GM19372 (cell line): ENCODE data around the gene CTXN3.
"Not testable (repeated sequence)": the region's sequence is repeated elsewhere in the genome, so short reads cannot be mapped to it uniquely, and the experiment has no call there.

Experiments
- ATAC-seq: cut with Tn5 transposase; IDR thresholded peaks from one replicate; pipeline ENCODE4 v1.9.1; 2021; ENCODE audit warnings: mild to moderate bottlenecking, low read depth, moderate library complexity; ENCODE audit not compliant: unreplicated experiment

Gene CTXN3

DNA sequence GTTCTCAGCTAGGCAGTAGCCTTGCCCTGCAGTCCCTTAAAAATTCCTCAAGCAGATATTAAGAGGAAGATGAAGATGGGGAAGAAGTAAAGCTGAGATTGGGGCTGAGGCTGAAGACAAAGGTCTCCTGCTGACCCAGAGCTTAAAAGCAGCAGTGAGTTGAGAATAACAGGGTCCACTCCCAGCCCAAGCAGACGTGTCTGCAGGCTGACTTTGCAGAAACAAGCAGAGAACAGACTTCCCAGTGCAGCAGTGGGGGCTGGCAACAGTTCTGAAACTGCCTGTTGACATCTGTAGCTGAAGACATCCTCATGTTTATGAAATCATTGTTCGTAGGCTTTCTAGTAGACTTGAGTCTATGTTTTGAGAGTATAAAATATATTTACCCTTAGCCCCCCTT is 1.1 kb downstream of the CTXN3 start:
- no peak for ATAC-seq

- ATAC-seq, result no peak
Measured at GRCh38 chr5:127650649-127651048, 1.8 kb downstream of the CTXN3 start.

DNA sequence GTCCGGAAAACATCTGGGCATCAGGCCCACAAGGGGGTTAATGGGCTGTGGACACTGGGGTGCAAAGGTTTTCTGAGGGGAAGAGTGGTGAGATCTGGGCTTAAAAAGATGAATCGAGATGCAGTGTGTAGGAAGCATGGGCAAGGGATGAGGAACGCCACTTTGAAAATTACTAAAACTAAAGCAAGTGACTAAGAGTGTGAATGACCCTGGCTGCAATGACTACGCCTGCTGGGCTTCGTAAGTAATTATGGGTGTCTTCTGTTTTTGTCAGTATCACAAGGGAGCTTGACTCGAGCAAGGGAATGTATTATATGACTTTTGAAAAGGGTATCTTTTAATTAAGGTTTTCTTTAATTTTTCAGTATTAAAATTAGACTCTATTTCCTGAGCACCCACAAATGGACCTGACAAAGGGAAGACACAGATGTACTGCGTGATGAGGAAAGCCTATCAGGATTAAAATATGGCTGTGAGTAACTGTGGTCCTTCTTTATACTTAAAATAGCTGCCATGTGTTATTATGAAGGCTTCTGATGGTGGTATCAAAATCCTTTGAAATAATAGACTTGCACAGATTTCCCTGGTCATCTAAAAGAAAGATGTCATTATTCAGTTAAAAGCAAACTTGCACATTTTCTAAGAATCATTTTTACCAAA is 4.2 kb downstream of the CTXN3 start:
- no peak for ATAC-seq

DNA sequence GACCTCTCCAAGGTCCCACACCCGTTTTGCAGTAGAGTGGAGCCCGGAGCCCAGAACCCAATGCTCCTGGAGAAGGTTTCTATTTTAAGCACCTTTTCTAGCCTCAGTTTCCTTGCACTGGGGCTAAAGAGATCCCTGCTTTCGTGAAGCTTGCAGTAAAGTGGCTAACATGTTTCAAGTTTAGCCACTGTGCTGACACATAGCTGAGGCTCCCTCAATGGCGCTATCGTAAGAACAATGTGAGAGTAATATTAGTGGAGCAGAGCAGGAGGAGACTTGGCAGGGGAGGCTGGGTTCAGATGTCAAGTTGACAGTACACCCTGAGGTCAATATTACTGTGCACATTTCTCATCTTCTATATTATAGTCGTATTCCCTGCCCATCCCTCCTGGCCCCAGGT is 7.9 kb downstream of the CTXN3 start:
- no peak for ATAC-seq

DNA sequence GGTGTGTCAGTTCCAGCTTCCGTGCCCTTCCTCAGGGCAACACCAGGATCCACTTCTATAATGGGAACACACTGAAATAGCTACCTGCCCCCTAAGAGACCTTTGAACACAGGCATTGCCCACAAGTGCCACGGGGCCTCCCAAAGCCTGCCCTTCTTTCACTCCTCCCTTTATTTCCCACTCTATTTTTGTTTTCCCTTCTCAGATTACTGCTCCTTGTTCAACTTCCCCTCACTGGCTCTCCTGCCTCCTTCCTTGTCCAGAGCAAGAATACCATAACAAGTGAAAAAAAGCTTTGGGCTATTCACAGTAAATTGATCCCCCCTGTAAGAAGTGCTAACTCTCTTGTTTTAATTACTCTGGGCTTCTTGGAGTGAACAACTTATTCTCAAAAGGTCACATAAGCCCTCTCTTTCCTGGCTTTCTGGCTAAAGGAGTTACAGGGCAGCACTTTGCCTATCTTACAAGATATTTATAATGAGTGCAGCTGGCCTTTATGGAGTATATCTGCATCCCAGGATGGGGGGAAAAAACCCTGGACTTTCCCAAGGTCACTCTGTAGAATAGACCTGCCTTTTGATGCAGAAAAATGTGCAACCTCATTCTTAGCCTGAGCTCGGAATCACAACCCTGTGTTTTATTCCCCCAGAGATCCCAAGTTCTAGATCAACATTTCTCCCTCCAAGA is 11.3 kb downstream of the CTXN3 start:
- ATAC-seq, result no peak

- ATAC-seq, result no peak
Measured at GRCh38 chr5:127664093-127664492, 15.2 kb downstream of the CTXN3 start.

DNA sequence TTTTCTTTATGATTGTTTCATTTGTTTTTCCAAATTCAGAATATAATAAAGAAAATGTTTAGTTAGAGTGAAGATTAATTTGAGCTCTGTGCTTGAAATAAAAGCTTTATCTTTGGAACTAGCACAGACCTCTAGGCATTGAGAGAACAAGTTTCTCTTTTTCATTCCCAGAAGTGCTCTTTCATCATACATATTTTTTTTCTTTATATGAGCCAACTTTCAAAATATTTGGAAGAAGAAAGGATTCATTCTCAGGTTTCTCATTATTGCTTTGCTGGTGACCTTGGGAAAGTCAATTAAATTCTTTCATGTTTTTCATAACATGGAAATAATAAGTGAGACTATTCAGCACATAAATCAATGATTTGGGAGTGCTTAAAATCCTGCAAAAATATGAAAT is 16.8 kb downstream of the CTXN3 start:
- ATAC-seq, result no peak

GRCh38 chr5:127666043-127666716 is 17.3 kb downstream of the CTXN3 start:
- ATAC-seq, result no peak

GRCh38 chr5:127667926-127668325 is 19.0 kb downstream of the CTXN3 start:
- no peak for ATAC-seq

GRCh38 chr5:127671218-127671617 is 22.3 kb downstream of the CTXN3 start:
- ATAC-seq, result no peak

GRCh38 chr5:127673117-127673800 is 24.4 kb downstream of the CTXN3 start:
- no peak for ATAC-seq

DNA sequence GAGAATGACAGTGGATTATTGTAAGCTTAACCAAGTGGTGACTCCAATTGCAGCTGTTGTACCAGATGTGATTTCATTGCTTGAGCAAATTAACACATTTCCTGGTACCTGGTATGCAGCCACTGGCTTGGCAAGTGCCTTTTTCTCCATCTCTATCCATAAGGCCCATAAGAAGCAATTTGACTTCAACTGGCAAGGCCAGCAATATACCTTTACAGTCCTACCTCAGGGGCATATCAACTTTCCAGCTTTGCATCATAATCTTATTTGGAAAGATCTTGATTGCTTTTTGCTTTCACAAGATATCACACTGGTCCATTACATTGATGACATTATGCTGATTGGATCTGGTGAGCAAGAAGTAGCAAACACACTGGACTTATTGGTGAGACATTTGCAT is 28.1 kb downstream of the CTXN3 start:
- ATAC-seq, result not testable (repeated sequence)

GRCh38 chr5:127679691-127680330 is 30.9 kb downstream of the CTXN3 start:
- ATAC-seq, result not testable (repeated sequence)

- ATAC-seq, result no peak
Measured at GRCh38 chr5:127680595-127680994, 31.7 kb downstream of the CTXN3 start.

GRCh38 chr5:127683008-127683407 is 34.1 kb downstream of the CTXN3 start:
- ATAC-seq, result no peak

DNA sequence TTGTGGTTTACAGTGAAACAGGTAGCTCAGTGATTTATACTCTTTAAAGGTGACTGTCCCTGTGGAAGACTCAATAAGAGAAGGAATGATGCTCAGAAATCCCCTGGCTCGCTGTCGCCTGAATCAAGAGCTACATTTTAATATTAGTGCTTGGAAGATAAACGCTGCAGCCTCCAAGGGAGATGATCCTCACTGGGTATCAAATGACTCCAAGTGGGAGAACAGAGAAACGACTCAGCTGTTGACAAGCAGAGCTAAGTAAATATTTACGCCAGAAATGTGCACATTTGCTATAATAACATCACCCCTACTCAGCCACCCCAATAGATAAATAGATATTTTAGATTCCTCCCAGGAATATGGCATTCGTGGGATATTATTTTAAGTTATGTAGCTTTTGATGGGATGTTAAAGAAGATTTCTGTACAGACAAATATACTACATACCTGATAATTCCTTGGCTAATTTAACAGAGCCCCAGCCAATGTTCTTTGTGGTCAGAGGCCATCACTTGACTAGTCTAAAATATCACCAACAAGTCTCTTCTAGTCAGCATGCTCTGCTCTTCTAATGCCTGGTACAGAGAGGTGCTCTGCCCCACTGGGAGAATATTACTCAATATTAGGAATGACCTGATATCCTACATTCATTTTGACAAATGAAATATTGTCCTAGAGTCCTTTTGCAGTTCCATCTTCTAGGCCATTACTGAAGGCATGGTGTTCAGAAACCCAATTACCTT is 36.0 kb downstream of the CTXN3 start:
- no peak for ATAC-seq

DNA sequence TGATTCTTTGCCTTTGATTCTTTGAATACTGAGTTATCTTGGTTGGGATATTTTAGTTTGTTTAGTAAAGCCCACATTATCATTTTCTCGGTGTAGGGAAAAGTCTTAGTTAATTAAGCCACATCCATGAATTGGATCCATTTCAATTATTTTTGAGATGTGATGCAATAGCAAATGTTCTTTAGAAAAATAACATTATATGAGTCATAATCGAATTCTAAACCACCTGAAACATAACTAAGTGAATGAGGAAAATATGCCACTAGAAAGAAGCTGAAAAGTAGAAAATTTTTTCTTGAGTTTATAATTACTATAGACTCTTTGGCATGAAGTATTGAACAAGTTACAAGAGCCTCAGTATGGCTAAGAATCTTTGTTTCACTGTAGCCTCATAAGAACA is 36.8 kb downstream of the CTXN3 start:
- no peak for ATAC-seq

DNA sequence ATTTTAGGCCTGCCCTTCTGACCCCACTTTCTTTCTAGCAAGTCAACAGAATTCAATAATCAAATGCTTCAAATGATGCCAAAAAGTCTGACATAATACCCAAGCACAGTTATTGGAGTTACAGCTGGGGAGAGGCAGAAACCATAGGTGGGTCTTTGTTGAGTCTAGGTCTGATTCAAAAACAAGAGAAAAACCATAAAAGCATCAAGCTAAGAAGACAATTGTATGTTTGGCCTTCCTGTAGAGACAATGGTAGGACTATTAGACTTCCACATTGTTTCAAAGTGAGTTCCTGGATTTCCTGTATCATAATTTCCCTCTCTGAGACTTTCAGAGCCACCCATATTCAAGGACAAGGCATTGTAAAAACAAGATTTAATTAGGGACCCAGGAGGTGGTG is 37.5 kb downstream of the CTXN3 start:
- no peak for ATAC-seq

DNA sequence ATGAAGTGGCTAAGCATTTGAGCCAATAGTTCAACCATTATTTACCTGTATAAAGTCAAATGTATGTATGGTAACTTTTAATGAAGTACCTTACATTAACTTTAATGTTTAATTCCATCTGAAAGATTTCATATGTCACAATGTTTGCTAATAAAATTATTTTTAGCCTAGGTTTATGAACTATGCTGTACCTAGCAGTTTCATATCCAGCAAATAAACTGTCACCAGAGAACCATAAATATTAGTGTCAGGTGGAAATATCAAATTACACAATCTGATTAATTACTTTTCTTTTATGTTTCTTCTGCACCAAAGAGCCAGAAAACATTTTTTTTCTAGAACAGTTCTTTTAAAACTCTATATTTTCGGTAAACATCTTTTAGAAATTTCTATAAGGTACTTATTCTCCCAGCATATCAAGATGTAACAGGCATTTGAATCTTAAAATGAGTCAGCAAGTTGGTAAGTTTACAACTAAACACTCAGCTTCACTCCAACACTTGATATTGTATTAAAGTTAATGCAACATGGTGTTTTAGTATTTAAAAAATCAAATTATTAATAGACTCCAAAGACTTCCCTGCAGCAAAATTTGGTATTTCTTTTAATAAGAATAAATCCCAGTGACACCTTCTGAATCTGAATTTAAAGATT is 45.8 kb downstream of the CTXN3 start:
- ATAC-seq, result no peak

DNA sequence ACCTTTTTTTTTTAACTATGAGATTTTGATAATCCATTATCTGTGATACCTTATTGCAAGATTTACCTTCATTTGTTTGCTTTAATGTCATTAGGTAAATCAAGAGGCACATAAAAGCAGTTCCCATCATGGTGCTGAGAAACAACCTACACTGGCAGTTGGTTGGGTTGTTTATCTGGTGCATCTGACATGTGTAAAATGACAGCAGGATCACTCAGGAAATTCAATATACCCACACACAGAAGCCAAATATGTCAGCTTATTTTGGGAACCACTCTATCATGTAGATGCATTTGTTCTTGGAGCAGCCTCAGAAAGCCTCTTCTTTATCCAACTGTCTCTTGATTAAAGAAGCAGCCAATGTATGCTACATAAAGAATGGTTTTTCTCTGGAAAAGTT is 46.5 kb downstream of the CTXN3 start:
- ATAC-seq, result no peak
